ENCODE data around the gene FAM210B. TPM values are rescaled to one million over a fixed set of nuclear protein-coding genes. Genes with fewer than 3 reads are reported as not detected.

The FAM210B gene
- total and polyA plus RNA-seq, 10 of the 15 experiments (the other 5 are each of a cell fraction or from before 2014, with no cell fraction given) = 0.13 to 1.4 (median 0.68) TPM

GRCh38 chr20:56391596-56392131 is 32.9 kb downstream of the FAM210B start:
- DNase-seq (ENCODE audit: low read depth, low spot score) = no peak
- no peaks in the 10 kb centered on the region for H3K27me3 ChIP-seq (replicated peaks in 1 of 2; ENCODE audit: control insufficient read depth in 2 of 2, insufficient read depth in 2 of 2, low read length in 1 of 2)
- 0 out of 6 replicates have a peak, but pooled peaks of 1 of the 3 experiments have one; percentile 4 for TF ChIP-seq CTCF (IDR thresholded peaks at IDR 0.05 in 2 of 3, conservative IDR thresholded peaks at IDR 0.05 in 1 of 3; ENCODE audit: control insufficient read depth in 2 of 3, extremely low read depth in 1 of 3, insufficient read depth in 1 of 3, low read depth in 3 of 3, low read length in 3 of 3)
- no peak for TF ChIP-seq USF1 (IDR thresholded peaks at IDR 0.05; ENCODE audit: borderline replicate concordance, extremely low read length, insufficient read depth, low read depth, low read length)
- H3K9me3 ChIP-seq (replicated peaks; ENCODE audit: control insufficient read depth, insufficient read depth, low read length) = no peaks in the 10 kb centered on the region
- H3K9ac ChIP-seq (ENCODE audit: control insufficient read depth, insufficient read depth, low read length) = peak overlapping the region; percentile 90
- ChIA-PET SMC1A (ENCODE audit: uncharacterized antibody, unreplicated experiment) (interaction anchor here (0.6 to 3.8 kb wide), 8 partner anchors 11 to 1389 kb away, joined by 3 to 14 read pairs (median 3); partner anchors contain the start of gene RTF2), CTCF (interaction anchor here (0.8 to 2.1 kb wide), 5 partner anchors 9 to 78 kb away, joined by 4 to 6 read pairs (median 4); partner anchors contain the start of gene CASS4), POLR2A (interaction anchor here (0.8 to 1.2 kb wide), 4 partner anchors 9 to 19 kb away, joined by 3 to 7 read pairs (median 4); no protein-coding TSS in a partner anchor), RAD21 (ENCODE audit: unreplicated experiment) (interaction anchor here (1.5 to 2.5 kb wide), 4 partner anchors 19 to 77 kb away, joined by 4 to 9 read pairs (median 6); partner anchors contain the start of genes CASS4, FAM210B and RTF2)
- in situ Hi-C loops (cut with MboI) = no loop called here
- ATAC-seq = peak; percentile 64
- H3K79me2 ChIP-seq (ENCODE audit: control insufficient read depth, insufficient read depth, low read length) = peaks cover 63% of the 10 kb centered on the region
- under 1% methylated on average over 29 of the region's 29 CpGs for WGBS (ENCODE audit: insufficient coverage, insufficient replicate concordance, low lambda C conversion rate, missing lambda C conversion rate)
- no peaks in the 10 kb centered on the region for H4K20me1 ChIP-seq (ENCODE audit: control insufficient read depth, insufficient read depth)
- peak overlapping the region; percentile 78 for H3K27ac ChIP-seq (ENCODE audit: control insufficient read depth, insufficient read depth)
- peak overlapping the region; percentile 83 for H3K4me2 ChIP-seq (ENCODE audit: control insufficient read depth, insufficient read depth)
- peaks cover 3% of the 10 kb centered on the region; the same call in 1 of the 2 replicates for H3K4me1 ChIP-seq (ENCODE audit: control insufficient read depth, insufficient read depth, low read length)
- no TSS peak for BruUV-seq (replicated peaks)
- H3K36me3 ChIP-seq (ENCODE audit: control insufficient read depth in 2 of 2, insufficient read depth in 2 of 2, low read length in 1 of 2) = peaks cover 3 to 12% of the 10 kb centered on the region in 2 experiments
- FAIRE-seq = no peak
- peak overlapping the region; percentile 99 for H3K4me3 ChIP-seq
- intact Hi-C loops (cut with micrococcal nuclease; ENCODE audit: unreplicated experiment) = loop anchor here (2.0 kb wide), 1 partner anchor 77 kb away; the partner anchor contains the start of gene RTF2
- peak overlapping the region; percentile 84 for H2AFZ ChIP-seq (ENCODE audit: control insufficient read depth, low read depth, low read length)
